Sigmoid colon (tissue), 7 donors: Measurements from ENCODE around the gene MTG2. TPM values are rescaled to one million over a fixed set of nuclear protein-coding genes. Genes with fewer than 3 reads are reported as not detected.

Source experiments
- polyA plus RNA-seq, 3 donors: library from polyadenylated mRNA; stranded (reverse); fragments of 200-250 nt; gene quantifications; one replicate each; pipeline ENCODE4 v1.2.3, GENCODE V29; 2013
- total RNA-seq, 4 donors: library from RNA; depleted of rRNA; stranded (reverse); fragments of >200 nt; gene quantifications; one replicate each; pipeline ENCODE4 v1.1.0, GENCODE V29; 2016
- donor health status: healthy with polysubstance abuse.
- donor health status: Bipolar disorder and iron deficiency.
- donor health status: healthy.

MTG2 gene
- total and polyA plus RNA-seq, 7 donors, result 13.3 to 32.3 (median 23.9) TPM

Other genes with a start within 250 kb of the MTG2 start
- 10 to 100 TPM in 2 of 4 donors, 1 to 10 TPM in 2; 8.0 to 13.3 (median 10.9) TPM for gene TAF4, start 117.1 kb upstream of the MTG2 start, total RNA-seq
- 10 to 100 TPM in 1 of 3 donors, 1 to 10 TPM in 2; 3.6 to 10.3 (median 6.5) TPM for gene TAF4, start 117.1 kb upstream of the MTG2 start, polyA plus RNA-seq
- gene LSM14B, start 60.6 kb upstream of the MTG2 start, total RNA-seq, result 10 to 100 TPM; 20.8 to 28.5 (median 23.6) TPM
- 10 to 100 TPM; 16.9 to 25.8 (median 21.6) TPM for gene LSM14B, start 60.6 kb upstream of the MTG2 start, polyA plus RNA-seq
- 100 to 1,000 TPM; 192 to 388 (median 313) TPM for gene PSMA7, start 39.6 kb upstream of the MTG2 start, total RNA-seq
- gene PSMA7, start 39.6 kb upstream of the MTG2 start, polyA plus RNA-seq, result 100 to 1,000 TPM; 224 to 340 (median 244) TPM
- gene SS18L1, start 39.3 kb upstream of the MTG2 start, total RNA-seq, result 10 to 100 TPM in 3 of 4 donors, 1 to 10 TPM in 1; 7.2 to 11.7 (median 11.1) TPM
- 1 to 10 TPM; 4.9 to 9.5 (median 5.4) TPM for gene SS18L1, start 39.3 kb upstream of the MTG2 start, polyA plus RNA-seq
- gene HRH3, start 37.2 kb downstream of the MTG2 start, total RNA-seq, result not detected
- not detected for gene HRH3, start 37.2 kb downstream of the MTG2 start, polyA plus RNA-seq
- 10 to 100 TPM; 31.6 to 36.8 (median 32.6) TPM for gene OSBPL2, start 55.5 kb downstream of the MTG2 start, total RNA-seq
- 10 to 100 TPM; 27.0 to 36.3 (median 28.0) TPM for gene OSBPL2, start 55.5 kb downstream of the MTG2 start, polyA plus RNA-seq
- 100 to 1,000 TPM; 100 to 130 (median 119) TPM for gene ADRM1, start 120.0 kb downstream of the MTG2 start, total RNA-seq
- 100 to 1,000 TPM in 1 of 3 donors, 10 to 100 TPM in 2; 61.3 to 102 (median 77.7) TPM for gene ADRM1, start 120.0 kb downstream of the MTG2 start, polyA plus RNA-seq
- 100 to 1,000 TPM in 3 of 4 donors, 10 to 100 TPM in 1; 53.5 to 409 (median 134) TPM for gene LAMA5, start 184.3 kb downstream of the MTG2 start, total RNA-seq
- gene LAMA5, start 184.3 kb downstream of the MTG2 start, polyA plus RNA-seq, result 10 to 100 TPM in 1 of 3 donors, 1 to 10 TPM in 2; 1.8 to 56.5 (median 3.2) TPM
- gene RPS21, start 204.1 kb downstream of the MTG2 start, total RNA-seq, result 1,000 to 10,000 TPM; 2,383 to 8,235 (median 5,456) TPM
- 1,000 to 10,000 TPM; 2,794 to 6,260 (median 4,441) TPM for gene RPS21, start 204.1 kb downstream of the MTG2 start, polyA plus RNA-seq
- 1 to 10 TPM; 1.8 to 6.5 (median 4.2) TPM for gene CABLES2, start 224.3 kb downstream of the MTG2 start, total RNA-seq
- gene CABLES2, start 224.3 kb downstream of the MTG2 start, polyA plus RNA-seq, result 1 to 10 TPM; 3.5 to 6.9 (median 3.6) TPM
- not detected for gene RBBP8NL, start 244.5 kb downstream of the MTG2 start, total RNA-seq
- gene RBBP8NL, start 244.5 kb downstream of the MTG2 start, polyA plus RNA-seq, result 10 to 100 TPM in 1 of 3 donors, 1 to 10 TPM in 2; 4.2 to 12.5 (median 5.4) TPM